Right atrium auricular region (tissue), 2 donors: ENCODE measurements around the gene CLP1. TPM values are rescaled to one million over a fixed set of nuclear protein-coding genes. Genes with fewer than 3 reads are reported as not detected.
A peak's percentile ranks its signal among the peaks of the same experiment; 100 is the strongest.
"Not testable (repeated sequence)": the region's sequence is repeated elsewhere in the genome, so short reads cannot be mapped to it uniquely, and the experiment has no call there.

Source experiments
- DNase-seq: peaks from one replicate; pipeline ENCODE4 v3.0.0-alpha.2; 2019; ENCODE audit warnings: low spot score
- H3K27ac ChIP-seq, 2 donors: fragments of 200-600 bp; sonication (generic); 1 replicate in 1 of 2; 2 replicates in 1 of 2; pipeline ENCODE4 v1.5.1; 2016 to 2019
- H3K27me3 ChIP-seq, 2 donors: fragments of 200-600 bp; sonication (generic); one replicate each; pipeline versions ENCODE4 v1.5.1 to v1.6.0; 2017 to 2019
- H3K36me3 ChIP-seq: fragments of 200-600 bp; sonication (generic); one replicate; pipeline ENCODE4 v1.5.1; 2016
- H3K4me1 ChIP-seq, 2 donors: fragments of 200-600 bp; sonication (generic); one replicate each; pipeline versions ENCODE4 v1.5.1 to v1.6.0; 2017 to 2019
- H3K4me3 ChIP-seq, 2 donors: fragments of 200-600 bp; sonication (generic); 1 replicate in 1 of 2; 2 replicates in 1 of 2; pipeline ENCODE4 v1.5.1; 2017 to 2019; ENCODE audit warnings: mild to moderate bottlenecking in 1 of 2, moderate library complexity in 1 of 2
- H3K9me3 ChIP-seq, 2 donors: fragments of 200-600 bp; sonication (generic); one replicate each; pipeline ENCODE4 v1.5.1; 2019
- total RNA-seq, 2 donors: library from RNA; depleted of rRNA; stranded (reverse); fragments of >200 nt; gene quantifications; one replicate each; pipeline ENCODE4 v1.1.0, GENCODE V29; 2016
- TF ChIP-seq, protein P1 (sequence below), 2 donors: fragments of 200-600 bp; sonication (generic); IDR thresholded peaks; one replicate each; pipeline ENCODE4 v1.5.1; 2019; ENCODE audit warnings: antibody characterized with exemption in 2 of 2

The CLP1 gene
- total RNA-seq, 2 donors from 2014 or later = 5.9 to 8.1 TPM

GRCh38 chr11:57668434-57668782, 10.8 kb downstream of the CLP1 start:
- H3K27me3 ChIP-seq = no peaks in the 10 kb centered on the region
- TF ChIP-seq, protein P1, sequence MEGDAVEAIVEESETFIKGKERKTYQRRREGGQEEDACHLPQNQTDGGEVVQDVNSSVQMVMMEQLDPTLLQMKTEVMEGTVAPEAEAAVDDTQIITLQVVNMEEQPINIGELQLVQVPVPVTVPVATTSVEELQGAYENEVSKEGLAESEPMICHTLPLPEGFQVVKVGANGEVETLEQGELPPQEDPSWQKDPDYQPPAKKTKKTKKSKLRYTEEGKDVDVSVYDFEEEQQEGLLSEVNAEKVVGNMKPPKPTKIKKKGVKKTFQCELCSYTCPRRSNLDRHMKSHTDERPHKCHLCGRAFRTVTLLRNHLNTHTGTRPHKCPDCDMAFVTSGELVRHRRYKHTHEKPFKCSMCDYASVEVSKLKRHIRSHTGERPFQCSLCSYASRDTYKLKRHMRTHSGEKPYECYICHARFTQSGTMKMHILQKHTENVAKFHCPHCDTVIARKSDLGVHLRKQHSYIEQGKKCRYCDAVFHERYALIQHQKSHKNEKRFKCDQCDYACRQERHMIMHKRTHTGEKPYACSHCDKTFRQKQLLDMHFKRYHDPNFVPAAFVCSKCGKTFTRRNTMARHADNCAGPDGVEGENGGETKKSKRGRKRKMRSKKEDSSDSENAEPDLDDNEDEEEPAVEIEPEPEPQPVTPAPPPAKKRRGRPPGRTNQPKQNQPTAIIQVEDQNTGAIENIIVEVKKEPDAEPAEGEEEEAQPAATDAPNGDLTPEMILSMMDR (IDR thresholded peaks at IDR 0.05) = no peak
- no peaks in the 10 kb centered on the region for H3K9me3 ChIP-seq
- H3K36me3 ChIP-seq = peaks cover 14% of the 10 kb centered on the region
- no peak for DNase-seq
- H3K4me1 ChIP-seq = peaks cover 0 to 33% of the 10 kb centered on the region in 2 donors
- peak overlapping the region; percentile 97 to 99 for H3K27ac ChIP-seq
- peak overlapping the region; percentile 94 to 99 for H3K4me3 ChIP-seq

DNA sequence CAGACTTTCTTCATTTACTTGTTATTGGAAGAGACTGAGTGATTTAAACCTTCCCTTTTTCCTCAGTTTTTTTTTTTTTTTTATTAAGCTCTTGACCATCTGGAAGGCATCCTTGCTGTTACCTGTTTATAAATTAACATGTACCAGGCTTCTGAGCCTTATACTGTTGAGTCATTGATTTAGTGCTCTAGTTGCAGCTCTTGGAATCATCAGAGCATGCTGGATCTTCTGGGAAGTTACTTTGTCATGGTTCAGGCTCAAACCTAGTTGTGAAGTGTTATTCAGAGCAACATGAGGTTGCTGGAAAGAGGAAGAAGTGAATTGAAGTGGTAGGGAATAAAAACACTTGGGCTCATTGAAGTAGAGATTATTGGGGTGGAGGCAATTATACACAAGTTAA, 16.7 kb downstream of the CLP1 start:
- Histone ChIP-seq H3K36me3 (peaks cover 30% of the 10 kb centered on the region), H3K27me3 (no peaks in the 10 kb centered on the region), H3K9me3 (no peaks in the 10 kb centered on the region), H3K4me3 (no peak overlapping the region), H3K4me1 (peaks cover 0 to 23% of the 10 kb centered on the region in 2 donors), H3K27ac (no peak overlapping the region)
- no peak for DNase-seq
- TF ChIP-seq, protein P1 (IDR thresholded peaks at IDR 0.05) = no peak

DNA sequence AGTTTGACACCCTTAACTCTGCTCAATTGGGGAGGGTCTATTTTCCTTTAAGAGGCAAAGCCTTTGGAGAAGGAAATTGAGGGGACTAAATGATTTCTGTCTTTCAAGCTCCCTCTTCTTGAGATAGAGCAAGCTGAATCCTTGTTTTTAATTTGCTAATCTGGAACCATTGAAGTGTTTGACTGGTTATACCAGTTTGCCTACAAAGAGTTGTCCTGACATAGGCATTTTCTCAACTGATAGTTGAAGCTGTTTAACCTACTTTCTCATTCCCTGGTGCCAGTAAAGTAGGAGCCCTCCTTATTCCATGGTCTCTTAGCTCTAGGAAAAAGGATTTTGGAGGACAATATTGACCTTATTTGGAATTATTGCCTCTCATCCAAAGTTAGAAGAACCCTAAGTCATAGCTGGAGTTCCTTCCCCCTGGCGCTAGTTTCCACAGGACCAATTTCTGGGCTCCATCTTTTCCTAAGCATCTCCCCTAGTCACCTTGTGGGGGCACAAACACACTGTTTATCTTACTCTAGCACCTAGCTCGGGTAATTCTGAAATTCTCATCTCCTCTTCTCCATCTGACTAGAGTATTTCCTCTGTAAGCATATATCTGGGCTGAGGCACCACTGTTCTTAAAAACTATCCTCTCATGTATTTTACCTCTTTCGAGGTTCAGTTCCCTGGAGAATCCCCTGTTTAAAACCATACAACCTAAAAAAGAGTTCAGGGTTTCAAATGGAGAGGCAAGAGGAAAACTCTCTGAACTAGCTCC, 17.8 kb downstream of the CLP1 start:
- H3K4me3 ChIP-seq = no peak overlapping the region
- H3K27ac ChIP-seq = no peak overlapping the region
- H3K9me3 ChIP-seq = no peaks in the 10 kb centered on the region
- DNase-seq = no peak
- H3K36me3 ChIP-seq = peaks cover 30% of the 10 kb centered on the region
- H3K4me1 ChIP-seq = peaks cover 0 to 23% of the 10 kb centered on the region in 2 donors
- no peaks in the 10 kb centered on the region for H3K27me3 ChIP-seq
- TF ChIP-seq, protein P1 (IDR thresholded peaks at IDR 0.05) = no peak

GRCh38 chr11:57679396-57679795, 21.8 kb downstream of the CLP1 start:
- Histone ChIP-seq H3K27ac (no peak overlapping the region), H3K27me3 (no peaks in the 10 kb centered on the region), H3K36me3 (peaks cover 25% of the 10 kb centered on the region), H3K4me1 (peaks cover 0 to 17% of the 10 kb centered on the region in 2 donors), H3K9me3 (no peaks in the 10 kb centered on the region), H3K4me3 (no peak overlapping the region)
- TF ChIP-seq, protein P1 (IDR thresholded peaks at IDR 0.05) = no peak
- no peak for DNase-seq

DNA sequence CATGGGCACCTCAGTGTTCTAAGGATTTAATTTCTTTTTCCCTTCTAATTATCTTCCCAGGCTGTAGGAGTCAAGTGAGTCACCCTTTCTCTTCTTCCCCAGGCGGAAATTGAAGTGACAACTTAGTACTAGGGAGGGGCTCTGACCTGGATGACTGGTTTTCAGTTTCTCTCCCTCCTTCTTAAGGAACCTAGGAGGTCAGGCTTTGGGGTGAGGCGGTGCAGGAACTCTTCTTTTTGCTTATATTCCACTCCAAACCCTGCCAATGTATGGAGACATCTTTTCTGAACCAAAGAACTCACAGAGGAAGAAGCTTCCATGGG, 23.0 kb downstream of the CLP1 start:
- Histone ChIP-seq H3K27me3 (no peaks in the 10 kb centered on the region), H3K4me1 (peaks cover 0 to 17% of the 10 kb centered on the region in 2 donors), H3K4me3 (no peak overlapping the region), H3K9me3 (no peaks in the 10 kb centered on the region), H3K27ac (no peak overlapping the region), H3K36me3 (peaks cover 30% of the 10 kb centered on the region)
- DNase-seq = no peak
- TF ChIP-seq, protein P1 (IDR thresholded peaks at IDR 0.05) = no peak

DNA sequence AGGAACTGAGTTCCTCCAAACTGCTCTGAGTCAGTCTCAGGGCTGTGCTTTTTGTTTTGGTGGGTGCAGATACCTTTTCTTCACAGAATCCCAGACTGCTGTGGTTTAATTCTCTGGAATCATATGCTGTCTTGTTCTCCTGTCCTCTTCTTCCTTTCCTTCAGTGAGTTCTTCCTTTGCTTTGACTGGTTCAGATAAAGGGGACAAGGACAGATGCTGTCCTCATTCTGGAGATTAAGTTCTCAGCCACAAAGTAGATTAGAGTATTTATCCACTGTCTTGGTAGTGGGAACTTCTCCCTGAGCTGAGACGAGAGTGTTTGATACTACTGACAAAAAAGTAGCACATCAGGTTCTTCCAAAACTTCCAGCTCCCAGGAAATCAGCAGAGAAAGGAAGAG, 23.6 kb downstream of the CLP1 start:
- TF ChIP-seq, protein P1 (IDR thresholded peaks at IDR 0.05) = no peak

DNA sequence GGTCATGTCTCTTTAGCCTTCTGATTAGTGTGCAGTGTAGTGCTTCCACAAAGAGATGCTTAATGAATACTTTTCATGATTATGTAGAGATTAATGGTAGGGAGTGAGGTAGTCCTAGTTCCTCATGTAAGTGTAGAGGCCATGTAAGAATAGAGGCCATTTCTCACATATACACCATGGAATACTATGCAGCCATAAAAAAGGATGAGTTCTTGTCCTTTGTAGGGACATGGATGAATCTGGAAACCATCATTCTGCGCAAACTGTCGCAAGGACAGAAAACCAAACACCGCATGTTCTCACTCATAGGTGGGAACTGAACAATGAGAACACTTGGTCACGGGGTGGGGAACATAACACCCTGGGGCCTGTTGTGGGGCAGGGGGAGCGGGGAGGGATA, 32.9 kb downstream of the CLP1 start:
- DNase-seq, H3K9me3 ChIP-seq, H3K4me1 ChIP-seq, H3K27ac ChIP-seq, H3K4me3 ChIP-seq, H3K27me3 ChIP-seq: not testable (repeated sequence)
- peaks cover 96% of the 10 kb centered on the region for H3K36me3 ChIP-seq

More for the DNA sequence above, 23.6 kb downstream of the CLP1 start:
- H3K4me3 ChIP-seq = no peak overlapping the region
- DNase-seq = no peak
- H3K27ac ChIP-seq = no peak overlapping the region
- H3K4me1 ChIP-seq = peaks cover 0 to 17% of the 10 kb centered on the region in 2 donors
- H3K27me3 ChIP-seq = no peaks in the 10 kb centered on the region
- H3K9me3 ChIP-seq = no peaks in the 10 kb centered on the region
- H3K36me3 ChIP-seq = peaks cover 37% of the 10 kb centered on the region
